C4-2B (cell line): ENCODE results near the gene ANKIB1.

ENCODE experiments used
- H3K27ac ChIP-seq: fragments of 450-650 bp; 2 replicates; pipeline ENCODE4 v1.5.1; 2017
- CTCF ChIP-seq: fragments of 450-650 bp; conservative IDR thresholded peaks from 2 replicates; pipeline ENCODE4 v1.5.1; 2017; ENCODE audit warnings: mild to moderate bottlenecking
- ZFX ChIP-seq: fragments of 450-650 bp; IDR thresholded peaks from 2 replicates; pipeline ENCODE4 v1.6.1; 2017

Gene ANKIB1

GRCh38 chr7:92362131-92362530 is 116.4 kb downstream of the ANKIB1 start:
- no peak overlapping the region for H3K27ac ChIP-seq
- no peak for TF ChIP-seq CTCF
- TF ChIP-seq ZFX: no peak

- H3K27ac ChIP-seq: no peak overlapping the region
- TF ChIP-seq CTCF (no peak), ZFX (no peak)
Observed at GRCh38 chr7:92366730-92367129, 121.0 kb downstream of the ANKIB1 start.

- H3K27ac ChIP-seq: no peak overlapping the region
- TF ChIP-seq ZFX (no peak), CTCF (no peak)
Observed at GRCh38 chr7:92368741-92369140, 123.0 kb downstream of the ANKIB1 start.

- no peak overlapping the region for H3K27ac ChIP-seq
- TF ChIP-seq ZFX (no peak), CTCF (no peak)
Observed at GRCh38 chr7:92375013-92375412, 129.2 kb downstream of the ANKIB1 start.

GRCh38 chr7:92391071-92391470 is 145.3 kb downstream of the ANKIB1 start:
- no peak overlapping the region for H3K27ac ChIP-seq
- TF ChIP-seq ZFX (no peak), CTCF (no peak)

GRCh38 chr7:92397542-92397941 is 151.8 kb downstream of the ANKIB1 start:
- TF ChIP-seq CTCF (no peak), ZFX (no peak)
- H3K27ac ChIP-seq: no peak overlapping the region

GRCh38 chr7:92400013-92400412 is 154.2 kb downstream of the ANKIB1 start:
- no peak overlapping the region for H3K27ac ChIP-seq
- TF ChIP-seq ZFX (no peak), CTCF (no peak)
